ENCODE results near the gene IFITM10.
A peak's percentile ranks its signal among the peaks of the same experiment; 100 is the strongest.

The IFITM10 gene

DNA sequence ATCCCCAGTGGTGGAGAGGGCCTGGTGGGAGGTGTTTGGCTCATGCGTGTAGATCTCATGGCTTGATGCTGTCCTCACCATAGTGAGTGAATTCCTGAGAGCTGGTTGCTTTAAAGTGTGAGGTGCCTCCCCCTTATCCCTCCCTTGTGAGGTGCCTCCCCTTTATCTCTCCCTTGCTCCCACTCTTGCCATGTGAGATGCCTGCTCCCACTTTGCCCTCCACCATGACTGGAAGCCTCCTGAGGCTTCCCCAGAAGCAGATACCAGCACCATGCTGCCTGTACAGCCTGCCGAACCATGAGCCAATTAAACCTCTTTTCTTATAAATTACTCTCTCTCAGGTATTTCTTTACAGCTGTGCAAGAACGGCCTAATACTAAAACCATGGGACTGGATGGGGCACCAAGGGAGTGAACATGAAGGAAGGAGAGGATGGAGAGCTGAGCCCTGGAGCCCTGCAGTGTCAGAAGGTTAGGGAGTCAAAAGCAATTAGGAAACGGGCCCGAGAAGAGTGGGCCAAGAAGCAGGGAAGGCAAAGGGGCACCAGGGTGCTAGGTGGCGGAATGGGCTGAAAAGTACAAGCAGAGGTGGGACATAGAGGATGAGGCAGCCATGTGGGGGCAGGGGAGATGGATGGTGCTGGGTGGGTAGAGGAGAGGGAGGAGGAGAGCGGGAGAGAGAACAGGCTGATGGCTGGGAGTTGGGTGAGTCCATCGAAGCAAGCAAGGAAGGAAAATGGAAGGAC is 9.4 kb downstream of the IFITM10 start:
- no peak for DNase-seq (ENCODE audit: low read depth)

DNA sequence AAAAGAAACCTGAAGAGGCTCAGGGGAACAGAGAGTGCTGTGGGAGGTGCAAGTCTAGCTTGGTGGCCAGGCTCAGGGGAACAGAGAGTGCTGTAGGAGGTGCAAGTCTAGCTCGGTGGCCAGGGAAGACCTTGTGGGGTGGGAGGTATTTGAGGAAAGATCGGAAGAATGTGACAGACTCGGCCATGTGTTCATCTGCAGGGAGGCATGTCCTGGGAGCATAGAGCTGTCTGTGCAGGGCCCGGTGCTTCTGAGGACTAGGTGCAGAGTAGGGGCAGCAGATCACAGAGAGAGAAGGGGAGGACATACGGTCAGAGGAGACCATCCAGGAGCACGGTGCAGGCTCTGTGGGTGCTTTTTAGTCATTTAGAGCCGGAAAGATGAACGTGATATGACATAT is 10.8 kb downstream of the IFITM10 start:
- no peak for DNase-seq (ENCODE audit: low read depth)

DNA sequence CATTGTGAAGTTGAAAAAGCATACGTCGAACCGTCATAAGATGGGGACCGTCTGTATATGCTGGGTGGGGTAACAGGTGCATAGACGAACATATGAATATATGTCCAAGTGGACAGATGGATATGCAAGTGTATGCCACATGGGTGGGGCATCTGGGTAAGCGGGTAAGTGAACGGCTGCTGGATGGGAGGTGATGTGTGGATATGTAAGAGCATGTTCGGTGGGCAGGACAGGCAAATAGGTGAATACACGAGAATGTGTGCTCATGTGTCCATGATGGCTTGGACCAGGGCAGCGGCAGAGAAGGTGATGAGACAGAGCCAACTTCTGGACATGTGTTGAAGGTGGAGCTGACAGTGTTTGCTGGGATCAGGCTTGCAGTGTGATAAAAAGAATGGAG is 12.0 kb downstream of the IFITM10 start:
- DNase-seq (ENCODE audit: low read depth): no peak

DNA sequence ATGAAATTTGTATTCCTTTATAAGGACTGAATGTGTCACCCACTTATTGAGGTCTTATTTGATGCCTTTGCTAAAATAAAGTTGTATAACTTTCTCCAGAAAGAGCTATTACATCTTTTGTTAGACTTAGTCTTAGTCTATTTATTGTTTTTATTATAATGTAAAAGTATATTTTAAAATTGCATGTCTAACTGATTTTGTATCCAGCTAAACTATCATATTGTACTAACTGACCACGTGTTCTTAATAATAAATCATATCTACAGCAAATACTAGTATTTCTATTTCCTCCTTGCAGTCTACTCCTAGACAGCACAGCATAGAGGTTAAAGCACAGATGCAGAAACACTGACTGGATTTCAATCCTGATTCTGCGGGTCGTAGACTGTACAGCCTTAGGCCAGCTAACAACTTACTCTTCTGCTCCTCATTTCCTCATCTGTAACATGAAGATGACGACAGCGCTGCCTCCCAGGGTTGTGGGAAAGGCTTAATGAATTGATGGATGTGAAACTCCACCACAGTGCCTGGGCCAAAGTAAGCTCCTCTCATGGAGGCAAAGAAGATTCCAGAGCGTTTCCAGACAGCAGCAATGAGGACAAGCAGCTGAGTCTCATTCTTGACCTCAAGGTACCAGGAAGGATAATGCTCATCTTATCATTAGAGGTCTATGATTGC is 13.2 kb downstream of the IFITM10 start:
- DNase-seq (ENCODE audit: low read depth): no peak

DNA sequence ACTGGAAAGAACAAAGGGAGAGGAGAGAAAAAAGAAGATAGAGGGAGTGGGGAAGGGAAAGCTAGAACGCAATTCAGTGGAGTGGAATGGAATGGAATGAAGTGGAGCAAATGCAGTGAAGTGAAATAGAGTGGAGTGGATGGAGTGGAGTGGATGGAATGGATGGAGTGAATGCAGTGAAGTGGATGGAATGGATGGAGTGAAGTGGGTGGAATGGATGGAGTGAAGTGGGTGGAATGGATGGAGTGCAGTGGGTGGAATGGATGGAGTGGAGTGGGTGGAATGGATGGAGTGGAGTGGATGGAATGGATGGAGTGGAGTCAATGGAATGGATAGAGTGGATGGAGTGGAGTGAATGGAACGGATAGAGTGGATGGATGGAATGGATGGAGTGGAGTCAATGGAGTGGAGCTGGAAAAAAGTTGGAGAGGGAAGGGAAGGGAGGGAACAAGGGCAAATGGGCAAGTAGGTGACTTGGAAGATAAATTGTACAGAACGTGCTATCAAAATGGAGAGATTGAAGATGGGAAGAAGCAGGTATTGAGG is 13.9 kb downstream of the IFITM10 start:
- DNase-seq (ENCODE audit: low read depth): peak; percentile 42

DNA sequence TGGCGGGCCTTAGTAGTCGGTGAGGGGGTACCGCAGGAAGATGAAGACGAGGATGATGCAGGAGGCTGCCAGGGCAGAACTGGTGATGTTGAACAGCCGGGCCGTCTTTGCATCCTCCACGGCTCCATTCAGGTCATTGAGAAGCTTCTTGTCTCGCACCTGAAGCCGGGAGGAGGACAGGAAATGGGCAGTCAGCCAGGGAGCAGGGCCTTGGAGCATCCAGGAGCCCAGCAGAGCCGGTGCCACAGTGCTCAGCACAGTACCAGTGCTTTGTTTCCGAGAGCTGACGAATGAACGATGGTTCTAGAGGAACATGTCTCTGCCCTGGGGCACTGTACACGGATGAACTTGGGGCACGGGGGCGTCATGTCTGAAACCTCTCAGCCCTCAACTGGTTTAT is 15.1 kb downstream of the IFITM10 start:
- no peak for DNase-seq (ENCODE audit: low read depth)

DNA sequence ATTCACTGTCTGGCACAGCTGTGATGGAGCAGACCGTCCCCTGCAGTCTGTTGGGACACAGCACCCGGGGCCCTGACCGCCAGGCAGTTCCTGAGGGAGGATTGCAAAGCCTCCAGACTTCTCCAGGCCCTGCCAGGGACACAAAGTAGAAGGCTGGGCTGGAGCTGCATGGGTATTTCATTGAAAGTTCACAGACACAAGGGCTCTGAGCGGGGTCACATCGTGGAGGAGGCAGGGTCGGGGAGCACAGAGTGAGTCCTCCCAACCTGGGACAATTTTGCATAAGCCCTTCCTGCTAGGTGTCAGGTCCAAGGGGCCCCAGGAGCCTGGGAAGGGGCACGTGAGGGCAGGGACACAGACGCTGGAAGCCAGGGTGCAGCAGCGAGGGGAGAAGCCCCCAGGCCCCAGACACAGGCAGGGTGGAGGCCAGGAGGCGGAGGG is 15.7 kb downstream of the IFITM10 start:
- no peak for DNase-seq (ENCODE audit: low read depth)

DNA sequence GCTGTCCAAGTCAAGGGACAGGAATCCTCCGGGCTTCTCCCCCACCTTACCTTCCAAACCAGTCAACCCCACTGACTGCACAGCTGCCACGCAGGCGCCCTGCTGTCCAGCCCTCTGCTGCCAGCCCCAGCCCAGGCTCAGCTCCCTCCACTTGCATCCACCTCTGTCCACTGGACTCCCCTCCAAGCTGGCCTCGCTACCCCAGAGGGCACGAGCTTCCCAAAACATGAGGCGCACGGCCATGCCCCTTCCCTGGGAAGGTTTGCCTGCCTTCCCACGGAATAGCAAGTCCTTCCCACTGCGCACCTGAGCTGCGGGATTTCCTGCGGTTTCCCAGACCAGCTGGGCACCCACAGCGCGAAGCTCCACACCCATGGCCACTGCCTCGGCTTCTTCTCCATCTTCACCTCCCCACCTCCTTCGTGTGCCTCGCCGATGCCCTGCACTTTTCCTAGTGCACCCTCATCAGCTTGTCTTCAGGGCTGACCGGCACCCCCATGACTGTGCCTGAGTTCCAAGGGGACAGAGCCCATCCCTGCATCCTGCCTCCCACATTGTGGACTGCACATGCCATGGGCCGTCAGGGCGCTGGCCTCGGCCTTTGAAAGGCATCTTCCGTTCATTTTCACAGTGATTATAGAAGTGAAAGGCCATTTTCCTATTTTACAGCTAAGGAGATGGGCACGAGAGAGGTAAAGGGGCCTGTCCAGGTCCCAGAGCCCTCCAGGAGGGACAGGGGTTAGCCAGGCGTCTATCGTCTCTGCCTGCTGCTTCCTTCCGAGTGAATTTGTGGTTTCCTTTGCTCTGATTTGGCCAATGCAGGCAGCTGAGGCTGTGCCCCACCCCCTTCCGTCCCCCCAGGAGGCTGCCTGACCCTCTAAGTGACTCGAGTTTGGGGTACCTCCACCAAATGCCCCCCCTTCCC is 16.4 kb downstream of the IFITM10 start:
- no peak for DNase-seq (ENCODE audit: low read depth)

DNA sequence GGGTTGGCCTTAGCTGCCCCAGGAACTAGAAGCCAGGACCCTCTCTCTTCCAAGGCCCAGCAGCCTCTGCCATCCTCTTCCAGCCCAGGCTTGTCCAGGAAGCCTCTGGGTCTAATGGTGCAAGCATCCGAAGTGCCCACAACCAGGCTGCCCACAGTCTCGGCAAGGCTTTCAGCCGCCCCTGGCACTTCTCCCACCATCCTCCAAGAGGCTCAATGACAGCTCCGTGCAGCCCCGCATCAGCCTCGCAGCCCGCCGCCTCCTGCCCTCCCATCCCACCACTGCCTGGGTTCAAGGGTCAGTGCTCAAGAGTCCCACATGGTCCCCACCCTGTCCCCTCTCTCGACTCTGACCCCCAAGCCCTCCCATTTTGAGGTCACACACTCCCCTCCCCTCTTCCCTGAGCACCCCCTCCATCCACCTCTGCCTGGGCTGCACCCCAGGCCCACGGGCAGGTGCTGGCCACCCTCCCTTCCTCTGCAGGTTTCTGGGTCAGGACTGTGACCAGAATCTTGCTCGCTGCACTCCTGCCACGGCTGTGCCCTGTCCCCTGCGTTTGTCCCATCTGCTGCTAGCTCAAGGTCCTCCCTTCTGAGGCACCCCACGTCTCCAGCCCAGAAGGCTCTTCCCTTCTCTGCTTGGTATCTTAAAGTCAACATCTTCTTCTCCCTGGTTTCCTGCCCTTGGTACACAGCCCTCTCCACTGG is 17.2 kb downstream of the IFITM10 start:
- DNase-seq (ENCODE audit: low read depth): no peak

DNA sequence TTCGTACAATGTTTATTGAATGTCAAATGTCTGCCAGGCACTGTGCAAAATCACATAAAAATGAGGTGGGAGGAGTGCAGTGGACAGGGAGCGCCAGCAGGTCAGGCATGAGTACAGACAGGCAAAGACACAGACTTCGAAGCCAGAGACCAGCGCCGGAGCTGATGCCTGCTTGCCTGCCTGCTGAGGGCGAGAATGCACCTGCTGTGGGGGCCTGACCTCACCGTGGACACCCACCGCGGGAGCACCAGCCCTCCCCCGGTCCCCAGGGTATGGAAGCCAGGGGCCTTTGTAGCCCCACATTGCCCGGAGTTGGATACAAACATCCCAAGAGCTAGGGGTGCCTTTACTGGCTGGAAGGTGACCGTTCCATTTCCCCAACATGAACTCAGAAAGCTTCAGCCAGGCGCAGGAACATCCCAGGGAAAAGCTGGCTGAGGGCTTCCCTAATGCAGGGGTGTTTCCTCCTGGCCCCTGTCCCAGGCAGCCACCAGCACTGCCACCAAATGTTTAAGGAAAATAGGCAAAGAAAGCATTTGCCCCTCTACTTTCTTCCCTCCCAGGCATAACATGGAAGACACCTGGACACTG is 17.9 kb downstream of the IFITM10 start:
- no peak for DNase-seq (ENCODE audit: low read depth)

DNA sequence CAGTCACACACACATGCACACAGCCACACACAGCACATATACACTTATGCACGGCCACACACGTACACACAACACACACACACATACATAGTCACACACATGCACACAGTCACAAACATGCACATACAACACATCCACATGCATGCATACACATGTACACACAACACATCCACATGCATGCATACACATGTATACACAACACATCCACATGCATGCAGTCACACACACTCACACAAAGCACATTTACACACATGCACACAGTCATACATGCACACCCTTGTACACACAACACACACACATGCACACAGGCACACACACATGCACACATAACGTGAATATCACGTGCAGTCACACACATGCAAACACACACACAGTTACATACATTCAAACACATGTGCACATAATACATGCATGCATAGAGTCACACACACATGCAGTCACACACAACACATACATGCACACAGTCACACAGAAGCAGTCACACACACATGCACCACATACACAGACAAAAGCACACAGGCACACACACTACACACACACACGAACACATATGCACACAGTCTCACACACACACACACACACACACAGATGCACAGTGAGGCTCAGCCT is 18.8 kb downstream of the IFITM10 start:
- no peak for DNase-seq (ENCODE audit: low read depth)

DNA sequence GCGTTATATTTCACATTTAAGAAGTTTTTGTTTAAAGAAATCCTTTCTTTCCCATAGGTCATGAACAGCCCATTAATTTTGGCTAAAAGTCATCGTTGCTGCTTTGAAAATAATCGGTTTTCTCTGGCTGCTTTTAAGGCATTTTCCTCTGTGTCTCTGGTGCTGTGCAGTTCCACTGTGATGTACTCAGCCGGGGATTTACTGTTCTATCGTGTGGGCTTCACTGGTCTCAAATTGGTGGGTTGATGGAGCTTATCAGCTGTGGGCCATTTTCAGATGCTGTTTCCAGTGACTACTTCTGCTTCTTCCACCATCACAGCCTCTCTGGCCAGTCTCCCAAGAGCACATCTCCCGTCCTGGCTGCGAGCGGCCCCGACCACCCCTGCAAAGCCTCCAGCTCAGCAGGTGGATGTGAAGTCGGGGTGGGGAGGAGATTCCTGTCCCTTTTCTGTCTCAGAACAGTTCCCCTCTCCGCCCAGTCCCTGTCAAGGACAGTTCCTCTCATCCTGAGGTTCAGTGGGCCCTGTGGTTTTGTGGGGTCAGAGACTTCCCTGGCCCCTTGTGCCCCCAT is 20.3 kb downstream of the IFITM10 start:
- DNase-seq (ENCODE audit: low read depth): no peak

DNA sequence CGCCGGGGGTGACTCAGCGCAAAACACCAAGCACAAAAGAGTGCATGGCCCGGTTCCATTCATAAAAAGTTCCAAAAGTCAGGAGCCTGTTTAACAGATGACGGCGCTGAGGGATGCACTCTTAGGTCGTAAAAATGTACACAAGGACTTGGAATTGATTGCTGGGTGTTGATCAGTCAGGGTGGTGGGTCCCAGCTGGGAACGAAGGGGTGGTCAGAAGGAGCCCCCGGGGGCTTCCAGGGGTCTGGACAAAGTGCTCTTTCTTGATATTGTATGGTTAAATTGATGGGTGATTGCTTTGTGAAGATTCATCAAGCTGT is 20.7 kb downstream of the IFITM10 start:
- DNase-seq (ENCODE audit: low read depth): no peak

DNA sequence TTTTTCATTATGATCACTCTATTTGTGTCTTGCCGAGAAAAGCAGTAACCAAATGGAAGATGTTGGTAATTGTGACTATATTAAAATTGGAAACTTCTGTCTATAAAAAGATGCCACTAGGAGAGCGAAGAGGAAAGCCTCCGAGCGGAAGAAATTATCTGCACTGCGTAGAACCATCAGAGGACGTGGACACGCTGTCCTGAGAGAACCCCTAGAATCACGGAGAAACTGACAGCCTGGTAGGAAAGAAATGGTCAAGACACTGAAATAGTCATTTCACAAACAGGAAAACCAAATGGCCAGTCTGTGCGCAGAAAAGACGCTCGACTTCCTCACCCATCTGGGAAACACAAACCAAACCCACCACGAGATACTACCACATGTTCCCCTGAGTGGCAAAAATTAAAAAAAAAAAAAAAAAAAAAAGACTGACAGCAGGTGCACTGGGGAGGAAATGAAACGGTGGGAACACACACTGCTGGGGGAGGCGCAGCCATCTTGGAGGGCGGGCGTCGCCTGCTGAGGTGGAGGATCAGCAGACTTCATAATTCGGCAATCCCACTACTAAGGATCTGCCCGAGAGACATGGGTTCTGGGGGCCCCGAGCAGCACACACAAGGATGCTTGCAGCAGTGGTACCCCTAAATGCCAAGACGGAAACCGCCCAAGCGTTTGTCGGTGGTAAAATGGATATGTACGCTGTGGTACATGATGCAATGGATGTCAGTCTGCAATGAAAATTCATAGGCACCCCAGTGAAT is 21.3 kb downstream of the IFITM10 start:
- no peak for DNase-seq (ENCODE audit: low read depth)

DNA sequence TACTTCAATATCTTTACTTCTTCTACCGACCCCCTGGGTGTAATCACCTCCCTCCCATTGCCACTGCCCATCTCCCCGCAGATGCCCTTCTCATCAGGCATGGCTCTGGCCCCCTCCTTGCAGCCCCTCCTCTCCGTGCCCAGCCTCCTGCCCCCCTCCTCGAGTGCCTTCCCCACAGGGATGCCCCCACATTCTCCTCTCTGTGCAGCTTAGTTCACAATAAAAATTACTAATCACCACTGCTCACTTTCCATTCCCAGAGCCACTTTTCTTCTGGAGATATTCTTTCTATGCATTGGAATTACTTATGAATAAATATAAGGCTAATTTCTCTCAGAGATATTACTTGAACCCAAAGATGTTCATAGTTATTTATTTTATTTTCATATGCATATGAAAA is 22.1 kb downstream of the IFITM10 start:
- no peak for DNase-seq (ENCODE audit: low read depth)

DNA sequence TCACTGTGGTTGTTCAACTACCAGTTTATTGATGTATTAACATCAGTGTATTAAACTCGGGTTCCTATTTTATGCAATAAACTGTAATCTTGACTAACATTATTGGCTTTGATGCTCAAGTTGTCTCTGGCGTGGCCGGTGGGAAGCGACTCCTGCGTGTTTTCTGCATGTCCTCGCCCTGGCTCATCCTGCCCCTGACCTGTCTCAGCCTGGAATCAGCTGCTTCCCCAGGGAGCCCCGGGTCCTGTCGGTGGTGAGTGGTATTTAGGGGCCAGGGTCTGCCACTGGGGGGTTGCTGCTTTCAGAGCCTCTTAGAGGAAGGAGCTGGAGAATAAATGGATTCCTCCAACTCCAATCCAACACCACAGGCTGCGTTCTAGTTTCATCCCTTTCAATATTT is 22.5 kb downstream of the IFITM10 start:
- no peak for DNase-seq (ENCODE audit: low read depth)

DNA sequence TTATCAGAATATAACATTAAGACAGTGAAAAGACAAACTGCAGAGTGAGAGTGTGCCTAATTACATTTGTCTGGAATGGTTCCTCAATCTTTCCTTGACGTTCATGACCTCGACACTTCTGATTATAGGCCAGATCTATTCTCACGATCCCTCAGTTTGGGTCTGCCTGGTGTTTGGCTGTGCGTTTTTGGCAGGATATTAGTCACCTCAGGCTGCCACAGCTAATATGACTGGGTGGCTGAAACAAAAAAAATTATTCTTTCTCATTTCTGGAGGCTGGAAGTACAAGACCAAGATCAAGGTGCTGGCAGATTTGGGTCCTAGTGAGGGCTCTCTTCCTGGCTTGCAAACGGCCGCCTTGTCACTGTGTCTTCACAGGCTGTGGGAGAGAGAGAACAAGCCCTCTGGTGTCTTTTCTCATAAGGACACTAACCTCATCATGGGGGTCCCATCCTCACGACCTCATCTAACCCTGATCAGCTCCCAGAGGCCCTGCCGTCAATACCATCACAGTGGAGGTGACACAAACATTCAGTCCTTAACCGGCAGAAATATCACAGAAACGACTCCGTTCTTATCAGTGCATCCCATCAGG is 23.2 kb downstream of the IFITM10 start:
- no peak for DNase-seq (ENCODE audit: low read depth)

DNA sequence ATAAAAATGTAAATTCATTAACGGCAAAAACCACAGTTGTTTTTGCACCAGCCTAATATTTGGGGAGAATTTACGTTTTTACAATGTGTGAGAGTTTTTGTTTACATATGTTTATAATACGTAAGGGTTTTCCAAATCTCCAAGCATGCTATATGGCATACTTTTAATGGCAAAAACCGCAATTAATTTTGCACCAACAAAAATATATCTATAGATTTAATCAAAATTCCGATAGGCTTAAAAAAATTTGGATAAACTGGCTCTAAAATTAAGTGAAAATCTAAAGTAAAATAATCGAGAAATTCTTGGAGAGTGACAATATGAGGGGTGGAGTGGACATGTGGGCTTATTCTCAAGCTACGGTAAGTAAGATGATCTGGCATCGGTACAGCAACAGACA is 30.6 kb downstream of the IFITM10 start:
- DNase-seq (ENCODE audit: low read depth): no peak

DNA sequence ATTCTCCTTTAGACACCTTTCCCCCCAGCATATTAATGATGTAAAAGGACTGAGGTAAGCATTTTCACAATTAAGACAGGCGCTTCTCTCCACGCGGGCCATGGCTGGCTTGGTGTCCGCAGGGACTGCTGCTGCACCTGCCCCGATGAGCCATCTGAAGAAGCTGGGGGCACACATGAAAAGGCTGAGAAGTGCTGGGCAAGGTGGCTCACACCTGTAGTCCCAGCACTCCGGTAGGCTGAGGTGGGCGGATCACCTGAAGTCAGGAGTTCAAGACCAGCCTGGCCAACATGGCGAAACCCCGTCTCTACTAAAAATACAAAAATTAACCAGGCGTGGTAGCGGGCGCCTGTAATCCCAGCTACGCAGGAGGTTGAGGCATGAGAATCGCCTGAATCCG is 32.1 kb downstream of the IFITM10 start:
- DNase-seq (ENCODE audit: low read depth): no peak

DNA sequence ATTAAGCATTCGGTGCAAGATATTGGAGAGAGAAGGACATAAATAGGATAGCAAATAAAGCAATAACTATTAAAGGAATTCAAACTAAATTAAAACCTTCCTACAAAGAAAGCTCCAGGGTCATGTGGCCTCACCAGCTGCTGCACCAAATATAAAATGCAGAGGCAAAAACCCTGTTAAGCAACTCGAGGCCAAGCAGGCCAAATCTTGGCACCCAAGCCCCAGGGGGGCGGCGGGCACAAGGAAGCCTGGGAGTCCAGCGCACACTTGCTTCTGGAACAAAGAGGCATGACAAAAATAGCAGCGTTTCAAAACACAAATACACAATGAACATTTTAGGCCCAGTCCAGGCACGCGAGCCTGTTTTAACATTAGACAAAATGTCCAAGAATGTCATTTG is 32.6 kb downstream of the IFITM10 start:
- no peak for DNase-seq (ENCODE audit: low read depth)

All from amniotic epithelial cell (primary cell).